22Rv1 (cell line): ENCODE data around the gene AGTRAP.

Source experiments
- H3K27ac ChIP-seq: fragments of 450-650 bp; 2 replicates; pipeline ENCODE4 v1.5.1; 2017
- ZFX ChIP-seq: fragments of 450-650 bp; IDR thresholded peaks from 2 replicates; pipeline ENCODE4 v1.6.1; 2017; ENCODE audit warnings: antibody characterized with exemption, borderline replicate concordance
- TF ChIP-seq, protein P1 (sequence below): fragments of 450-650 bp; IDR thresholded peaks from 2 replicates; pipeline ENCODE4 v1.5.1; 2017; ENCODE audit warnings: mild to moderate bottlenecking

Gene AGTRAP, protein sequence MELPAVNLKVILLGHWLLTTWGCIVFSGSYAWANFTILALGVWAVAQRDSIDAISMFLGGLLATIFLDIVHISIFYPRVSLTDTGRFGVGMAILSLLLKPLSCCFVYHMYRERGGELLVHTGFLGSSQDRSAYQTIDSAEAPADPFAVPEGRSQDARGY

DNA sequence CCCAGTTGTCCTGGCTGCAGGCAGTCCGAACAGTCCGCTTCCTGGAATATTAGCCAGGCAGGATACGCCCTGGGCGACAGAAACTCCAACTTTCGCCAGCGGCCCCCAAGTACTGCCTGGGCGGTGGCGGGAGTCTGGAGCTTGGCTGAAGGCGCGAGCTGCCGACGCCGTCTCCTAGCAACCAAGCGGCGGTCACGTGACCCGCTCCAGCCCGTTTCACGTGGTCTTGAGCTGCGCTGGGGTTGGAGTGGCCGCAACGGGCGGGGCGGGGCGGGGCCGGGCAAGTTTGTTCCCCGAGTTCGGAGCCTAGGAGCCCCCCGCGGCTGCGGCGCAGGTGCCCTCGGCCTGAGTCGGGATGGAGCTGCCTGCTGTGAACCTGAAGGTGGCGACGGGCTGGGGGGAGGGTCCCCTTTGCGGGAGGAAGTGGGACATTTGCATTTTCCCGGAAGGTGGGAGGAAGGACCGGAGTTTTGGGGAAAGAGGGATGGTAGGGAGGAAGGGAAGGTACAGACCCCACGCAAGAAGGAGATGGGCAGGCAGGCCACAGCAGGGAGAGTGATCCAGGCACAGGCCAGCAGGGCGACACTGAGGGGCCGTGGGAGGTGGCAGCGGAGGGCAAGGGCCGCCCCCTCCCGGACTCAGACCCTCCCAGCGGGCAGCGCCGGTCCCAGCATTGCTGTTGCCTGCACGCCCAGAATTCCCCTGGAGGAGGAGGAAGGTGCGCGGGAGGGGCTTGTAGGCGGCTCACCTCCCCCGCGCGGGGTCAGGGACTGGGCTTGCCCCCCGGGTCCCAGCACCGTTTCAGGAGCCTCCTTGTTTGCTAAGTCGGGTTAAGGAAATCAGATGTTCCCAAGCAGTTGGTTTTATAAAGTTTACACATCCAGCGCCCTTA lies at the start of gene AGTRAP:
AGTRAP (plus strand) TSS at position 283 of the 892 bp plus-strand sequence; CDS start at position 356, 73 bp downstream.
- TF ChIP-seq, protein P1, sequence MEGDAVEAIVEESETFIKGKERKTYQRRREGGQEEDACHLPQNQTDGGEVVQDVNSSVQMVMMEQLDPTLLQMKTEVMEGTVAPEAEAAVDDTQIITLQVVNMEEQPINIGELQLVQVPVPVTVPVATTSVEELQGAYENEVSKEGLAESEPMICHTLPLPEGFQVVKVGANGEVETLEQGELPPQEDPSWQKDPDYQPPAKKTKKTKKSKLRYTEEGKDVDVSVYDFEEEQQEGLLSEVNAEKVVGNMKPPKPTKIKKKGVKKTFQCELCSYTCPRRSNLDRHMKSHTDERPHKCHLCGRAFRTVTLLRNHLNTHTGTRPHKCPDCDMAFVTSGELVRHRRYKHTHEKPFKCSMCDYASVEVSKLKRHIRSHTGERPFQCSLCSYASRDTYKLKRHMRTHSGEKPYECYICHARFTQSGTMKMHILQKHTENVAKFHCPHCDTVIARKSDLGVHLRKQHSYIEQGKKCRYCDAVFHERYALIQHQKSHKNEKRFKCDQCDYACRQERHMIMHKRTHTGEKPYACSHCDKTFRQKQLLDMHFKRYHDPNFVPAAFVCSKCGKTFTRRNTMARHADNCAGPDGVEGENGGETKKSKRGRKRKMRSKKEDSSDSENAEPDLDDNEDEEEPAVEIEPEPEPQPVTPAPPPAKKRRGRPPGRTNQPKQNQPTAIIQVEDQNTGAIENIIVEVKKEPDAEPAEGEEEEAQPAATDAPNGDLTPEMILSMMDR, result peak; percentile 9; the same call in 1 of the 2 replicates
- TF ChIP-seq ZFX, result no peak
- H3K27ac ChIP-seq, result peak within 1 kb of the TSS; percentile 94

DNA sequence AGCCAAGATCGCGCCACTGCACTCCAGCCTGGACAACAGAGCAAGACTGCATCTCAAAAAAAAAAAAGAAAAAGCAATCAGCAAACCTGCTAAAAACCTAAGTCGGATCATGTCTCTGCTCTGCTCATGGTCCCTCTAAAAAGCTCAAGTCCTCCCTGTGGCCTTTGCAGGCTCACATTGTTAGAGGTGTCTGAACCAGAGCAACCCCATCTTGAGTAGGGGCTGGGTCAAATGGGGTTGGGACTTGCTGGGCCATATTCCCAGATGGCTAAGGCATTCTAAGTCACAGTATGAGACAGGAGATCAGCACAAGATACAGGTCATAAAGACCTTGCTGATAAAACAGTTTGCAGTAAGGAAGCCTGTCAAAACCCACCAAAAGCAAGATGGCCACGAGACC lies 47.4 kb upstream of the AGTRAP start:
- TF ChIP-seq, protein P1, result no peak
- no peak for TF ChIP-seq ZFX
- H3K27ac ChIP-seq, result no peak overlapping the region

DNA sequence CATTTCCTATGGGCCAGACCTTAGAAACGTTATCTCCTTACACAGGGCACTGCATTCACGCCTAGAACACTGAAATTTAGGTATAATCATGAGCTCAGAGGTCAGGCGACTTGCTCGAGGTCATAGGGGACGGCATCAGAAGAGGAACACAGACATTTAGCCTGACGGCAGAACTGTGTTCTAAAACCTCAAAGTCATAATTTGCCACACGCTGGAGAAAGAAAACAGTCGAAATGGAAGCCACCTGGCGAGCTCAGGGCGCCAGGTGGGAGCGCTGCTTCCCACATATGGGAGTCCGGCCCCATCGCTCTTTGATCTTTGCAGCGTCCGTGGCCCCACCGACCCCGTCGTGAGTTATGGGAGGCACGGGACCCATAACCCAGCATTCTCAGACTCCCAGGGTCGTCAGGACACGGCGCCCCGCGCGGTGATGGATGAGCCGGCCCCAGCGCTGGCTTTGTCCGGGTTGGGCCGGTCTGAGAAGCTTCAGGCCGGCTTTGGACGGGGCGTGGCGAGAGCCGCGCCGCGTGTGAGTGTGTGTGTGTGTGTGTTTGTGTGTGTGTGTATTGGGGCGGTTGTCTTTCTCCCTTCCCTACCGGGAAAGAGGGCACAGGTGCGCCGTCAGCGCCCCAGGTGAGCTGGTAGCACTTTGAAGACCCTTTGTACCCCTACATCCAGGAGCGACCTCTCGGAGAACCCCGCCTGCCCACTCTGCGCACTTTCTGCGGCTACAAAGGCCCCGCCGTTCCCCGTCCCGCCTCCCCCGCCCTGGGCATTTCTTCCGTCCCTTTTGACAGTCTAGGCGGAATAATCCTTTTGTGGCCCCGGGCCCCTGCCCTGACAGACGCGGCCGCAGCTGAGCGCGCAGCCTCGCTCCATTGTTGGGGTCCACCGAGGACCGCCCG lies 45.3 kb upstream of the AGTRAP start:
- TF ChIP-seq ZFX, result no peak
- TF ChIP-seq, protein P1, result peak; percentile 32
- peak overlapping the region; percentile 41 for H3K27ac ChIP-seq

DNA sequence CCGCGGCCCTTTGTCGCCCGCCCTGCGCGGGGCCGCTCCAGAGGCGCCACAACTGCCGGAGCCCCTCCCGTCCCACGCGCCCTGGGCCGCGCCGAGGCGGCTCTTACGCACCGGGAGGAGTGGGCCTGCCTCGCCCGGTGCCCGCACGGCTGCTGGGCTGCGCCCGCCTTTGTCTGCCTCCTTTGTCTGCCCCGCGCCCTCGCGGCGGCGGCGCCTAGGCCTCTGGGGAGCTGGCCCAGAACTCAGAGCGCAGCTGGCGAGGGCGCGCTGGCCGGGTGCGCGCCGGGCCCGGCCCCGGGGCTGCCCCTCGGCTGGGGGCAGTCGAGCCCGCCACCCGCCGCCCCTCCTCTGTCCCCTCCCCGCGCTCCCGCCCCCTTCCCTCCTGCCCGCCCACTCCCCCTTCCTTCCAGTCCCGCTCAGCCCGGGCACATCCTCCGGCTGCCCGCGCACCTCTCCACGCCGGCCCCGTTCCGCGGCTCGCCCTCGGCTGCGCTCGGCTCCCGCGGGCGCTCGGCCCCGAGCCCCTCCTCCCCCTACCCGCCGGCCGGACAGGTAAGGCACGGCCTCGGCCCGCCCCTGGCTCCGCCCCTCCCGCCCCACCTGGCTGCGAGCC lies 44.5 kb upstream of the AGTRAP start, which contains the start of gene DRAXIN:
DRAXIN (plus strand) TSS at position 409 of the 613 bp plus-strand sequence. CDS start 14,549 bp downstream, outside the sequence.
- TF ChIP-seq ZFX, result no peak
- TF ChIP-seq, protein P1, result no peak
- H3K27ac ChIP-seq, result peak within 1 kb of the TSS; percentile 41

DNA sequence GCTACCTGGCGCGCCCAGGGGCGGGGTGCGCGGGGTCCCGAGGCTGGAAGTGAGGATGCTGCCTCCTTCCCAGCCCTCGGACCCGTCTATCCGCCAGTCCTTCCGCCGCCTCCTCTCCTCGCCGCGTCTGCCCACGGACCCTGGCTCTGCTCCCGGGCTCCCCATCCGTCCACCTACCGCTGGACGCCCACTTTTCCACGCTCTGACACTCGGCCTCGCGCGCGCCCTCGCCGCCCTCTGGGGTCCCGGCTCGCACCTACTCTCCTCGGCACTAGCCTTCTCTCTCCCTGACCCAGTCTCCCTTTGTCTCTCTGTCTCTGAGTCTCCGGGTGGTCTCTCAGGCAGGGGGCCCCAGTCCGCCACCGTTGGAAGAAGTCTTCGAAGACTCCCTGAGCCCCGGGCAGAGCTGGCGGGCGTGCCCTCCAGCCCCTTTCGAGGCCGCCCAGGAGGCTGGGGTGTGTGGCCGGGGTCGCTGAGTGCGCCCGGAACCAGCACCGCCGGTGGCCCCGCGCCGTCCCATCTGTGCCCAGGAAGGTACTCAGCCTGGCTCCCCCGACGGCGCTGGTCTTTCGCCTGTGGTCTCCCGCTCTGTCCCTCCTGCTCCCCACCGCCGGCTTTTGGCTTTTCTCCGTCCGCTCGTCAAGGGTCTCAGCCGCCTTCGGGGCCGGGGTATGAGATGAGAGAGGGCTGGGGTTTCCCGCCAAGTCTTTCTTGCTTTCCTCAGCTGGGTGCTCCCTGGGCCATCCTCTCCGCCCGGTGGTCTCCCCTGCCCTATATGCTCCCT lies 43.8 kb upstream of the AGTRAP start:
- no peak for TF ChIP-seq ZFX
- TF ChIP-seq, protein P1, result no peak
- H3K27ac ChIP-seq, result no peak overlapping the region

DNA sequence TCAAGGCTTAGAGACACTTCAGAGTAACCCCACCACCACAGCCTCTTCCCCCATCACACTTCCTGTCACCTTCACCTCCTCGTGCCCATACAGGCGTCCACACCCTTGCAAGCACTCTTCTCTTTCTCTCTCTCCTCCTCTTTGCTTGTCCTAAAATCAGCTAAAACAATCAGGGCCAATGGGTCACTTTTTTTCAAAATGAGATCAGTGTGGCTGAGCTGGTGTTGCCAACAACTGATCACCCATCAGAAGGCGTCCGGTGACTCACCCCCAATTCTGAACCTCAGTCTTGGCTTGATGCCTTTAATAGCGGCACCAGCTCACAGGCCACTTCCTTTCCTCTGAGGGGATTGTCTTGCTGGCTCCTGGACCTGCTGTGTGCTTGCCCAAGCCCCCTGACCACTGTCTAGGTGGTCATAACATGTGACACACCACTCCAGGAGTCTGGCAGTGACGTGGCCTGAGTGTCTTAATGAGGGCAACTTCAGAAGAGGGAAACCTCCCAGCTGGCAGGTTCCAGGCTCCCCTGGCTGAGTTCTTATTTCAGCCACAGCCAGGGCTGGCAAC lies 42.8 kb upstream of the AGTRAP start:
- TF ChIP-seq, protein P1, result no peak
- no peak for TF ChIP-seq ZFX
- H3K27ac ChIP-seq, result no peak overlapping the region
